Neural cell (in vitro differentiated cells): ENCODE results near the gene DNAAF5. TPM values are rescaled to one million over a fixed set of nuclear protein-coding genes. Genes with fewer than 3 reads are reported as not detected.

Source experiments
- H2AFZ ChIP-seq: fragments of 200-600, 300-800 bp; sonication (generic), shearing (Covaris generic); 2 replicates; pipeline ENCODE4 v1.6.0; 2014; ENCODE audit warnings: low read depth, mild to moderate bottlenecking, antibody characterized with exemption, low read length, moderate library complexity
- H3F3A ChIP-seq: fragments of 200-600 bp; shearing (Covaris generic); 2 replicates; pipeline ENCODE4 v1.6.1; 2016; ENCODE audit warnings: mild to moderate bottlenecking, moderate library complexity, mixed read lengths, antibody characterized with exemption, low read length; ENCODE audit not compliant: insufficient read depth, poor library complexity, severe bottlenecking
- H3K27ac ChIP-seq: fragments of 200-600, 300-800 bp; sonication (generic), shearing (Covaris generic); 2 replicates; pipeline ENCODE4 v1.5.1; 2014; ENCODE audit warnings: mild to moderate bottlenecking, low read length, moderate library complexity
- H3K27me3 ChIP-seq: fragments of 300-800, 200-600 bp; sonication (generic), shearing (Covaris generic); 2 replicates; pipeline ENCODE4 v1.6.0; 2014; ENCODE audit warnings: mild to moderate bottlenecking, low read depth, low read length, moderate library complexity; ENCODE audit not compliant: insufficient read depth
- H3K36me3 ChIP-seq: fragments of 300-800, 200-600 bp; sonication (generic), shearing (Covaris generic); 2 replicates; pipeline ENCODE4 v1.5.1; 2014; ENCODE audit warnings: mild to moderate bottlenecking, antibody characterized with exemption, low read length, moderate library complexity; ENCODE audit not compliant: insufficient read depth
- H3K4me2 ChIP-seq: fragments of 300-800, 200-600 bp; sonication (generic), shearing (Covaris generic); 2 replicates; pipeline ENCODE4 v1.6.0; 2014; ENCODE audit warnings: mild to moderate bottlenecking, low read length
- H3K4me3 ChIP-seq: fragments of 300-800, 200-600 bp; sonication (generic), shearing (Covaris generic); 2 replicates; pipeline ENCODE4 v1.5.1; 2014; ENCODE audit warnings: mild to moderate bottlenecking, low read length, moderate library complexity
- H3K79me2 ChIP-seq: fragments of 200-600 bp; shearing (Covaris generic); replicated peaks from 2 replicates; pipeline ENCODE4 v1.6.0; 2014; ENCODE audit warnings: mild to moderate bottlenecking, low read length, moderate library complexity; ENCODE audit not compliant: insufficient read depth
- H3K9ac ChIP-seq: fragments of 300-800, 200-600 bp; sonication (generic), shearing (Covaris generic); 2 replicates; pipeline ENCODE4 v1.6.1; 2016; ENCODE audit warnings: mild to moderate bottlenecking, low read length, mixed read lengths
- H3K9me2 ChIP-seq: fragments of 200-600 bp; shearing (Covaris generic); 2 replicates; pipeline ENCODE4 v1.6.1; 2016; ENCODE audit warnings: mild to moderate bottlenecking, low read length, mixed read lengths; ENCODE audit not compliant: insufficient read depth
- H3K9me3 ChIP-seq: fragments of 200-600, 300-800 bp; sonication (generic), shearing (Covaris generic); 2 replicates; pipeline ENCODE4 v1.6.1; 2016; ENCODE audit warnings: mild to moderate bottlenecking, mixed run types, low read length, moderate library complexity, mixed read lengths
- H4K20me1 ChIP-seq: fragments of 200-600 bp; shearing (Covaris generic); 2 replicates; pipeline ENCODE4 v1.6.1; 2016; ENCODE audit warnings: mild to moderate bottlenecking, mixed run types; ENCODE audit not compliant: insufficient read depth
- CTCF ChIP-seq: fragments of 450-650 bp; IDR thresholded peaks from 2 replicates; pipeline ENCODE4 v1.5.1; 2014; ENCODE audit warnings: antibody characterized with exemption, mild to moderate bottlenecking, moderate library complexity; ENCODE audit not compliant: poor library complexity, severe bottlenecking
- EP300 ChIP-seq: fragments of 450-650 bp; conservative IDR thresholded peaks from 2 replicates; pipeline ENCODE4 v1.6.1; 2014; ENCODE audit warnings: antibody characterized with exemption, mild to moderate bottlenecking, moderate library complexity; ENCODE audit not compliant: poor library complexity, severe bottlenecking
- EZH2 ChIP-seq: fragments of 200-600, 300-800 bp; shearing (Covaris generic), sonication (generic); IDR thresholded peaks from 2 replicates; pipeline ENCODE4 v1.6.1; 2014; ENCODE audit warnings: antibody characterized with exemption, low read length, borderline replicate concordance, mild to moderate bottlenecking; ENCODE audit not compliant: insufficient read depth, poor library complexity, severe bottlenecking
- MXI1 ChIP-seq: fragments of 450-650 bp; conservative IDR thresholded peaks from 2 replicates; pipeline ENCODE4 v1.6.1; 2014; ENCODE audit warnings: antibody characterized with exemption, mild to moderate bottlenecking; ENCODE audit not compliant: poor library complexity, severe bottlenecking
- RAD21 ChIP-seq: fragments of 450-650 bp; conservative IDR thresholded peaks from 2 replicates; pipeline ENCODE4 v1.6.1; 2014; ENCODE audit warnings: antibody characterized with exemption, mild to moderate bottlenecking, moderate library complexity
- REST ChIP-seq: IDR thresholded peaks from 2 replicates; pipeline ENCODE4 v1.6.1; 2012; ENCODE audit warnings: borderline replicate concordance
- SMC3 ChIP-seq: fragments of 450-650 bp; conservative IDR thresholded peaks from 2 replicates; pipeline ENCODE4 v1.6.1; 2014; ENCODE audit warnings: antibody characterized with exemption, mild to moderate bottlenecking, moderate library complexity; ENCODE audit not compliant: poor library complexity
- polyA plus RNA-seq: library from polyadenylated mRNA; depleted of rRNA; stranded (reverse); fragments of >200 nt; gene quantifications from 2 replicates; pipeline ENCODE4 v1.2.3, GENCODE V29; 2014

DNAAF5 gene
- polyA plus RNA-seq, 1 donor from 2014 or later, result 5.3 TPM

DNA sequence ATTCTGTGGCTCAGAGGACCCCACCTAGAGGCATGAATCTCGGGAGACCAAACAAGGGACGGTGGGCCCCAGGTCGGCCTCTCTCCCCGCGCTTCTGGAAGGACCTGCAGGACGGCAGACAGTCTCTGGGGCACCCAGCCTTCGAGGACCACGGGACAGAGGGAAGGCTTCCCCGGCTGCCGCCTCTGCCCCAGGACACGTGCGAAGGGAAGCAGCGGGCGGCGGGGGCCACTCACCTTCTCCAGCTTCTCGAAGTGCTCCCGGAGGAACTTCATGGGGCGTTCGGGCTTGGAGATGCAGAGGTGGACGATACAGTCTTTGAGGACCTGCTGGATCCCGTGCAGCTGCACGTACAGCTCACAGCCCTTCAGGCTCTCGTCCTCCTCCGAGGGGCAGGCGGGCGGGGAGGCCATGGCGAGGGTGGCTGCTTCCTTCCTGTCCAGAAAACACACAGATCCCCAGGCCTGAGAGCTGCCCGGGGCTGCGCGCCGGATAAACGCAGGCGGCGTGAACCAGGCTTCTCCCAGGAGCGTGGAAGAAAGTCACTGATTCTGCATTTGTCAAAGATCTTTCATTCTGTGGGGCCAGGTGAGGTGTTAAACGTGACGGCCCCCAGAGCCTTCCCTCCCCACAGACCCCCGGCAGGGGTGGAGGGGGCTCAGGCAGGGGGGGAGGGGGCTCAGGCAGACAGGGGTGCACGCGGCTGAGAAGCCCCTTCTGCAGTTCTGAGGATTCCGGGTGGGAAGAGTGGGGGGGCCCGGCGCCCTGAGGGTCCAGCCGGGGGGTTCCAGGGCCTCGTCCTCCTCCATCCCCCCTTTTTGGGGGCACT is 15.2 kb upstream of the DNAAF5 start:
- Histone ChIP-seq H3F3A (no peaks in the 10 kb centered on the region), H4K20me1 (no peaks in the 10 kb centered on the region), H3K79me2 (no peaks in the 10 kb centered on the region), H3K9me3 (no peaks in the 10 kb centered on the region), H3K4me3 (peak overlapping the region; percentile 60), H3K9me2 (no peaks in the 10 kb centered on the region), H3K4me2 (no peak overlapping the region), H3K36me3 (no peaks in the 10 kb centered on the region), H3K27me3 (no peaks in the 10 kb centered on the region), H3K27ac (no peak overlapping the region), H2AFZ (no peak overlapping the region), H3K9ac (peak overlapping the region; percentile 63)
- no peak for TF ChIP-seq MXI1
- no peak for TF ChIP-seq EZH2
- no peak for TF ChIP-seq REST
- no peak for TF ChIP-seq SMC3

- Histone ChIP-seq H3K9ac (peak overlapping the region; percentile 63), H3K9me2 (no peaks in the 10 kb centered on the region), H3F3A (no peaks in the 10 kb centered on the region), H2AFZ (no peak overlapping the region), H3K79me2 (no peaks in the 10 kb centered on the region), H3K27me3 (no peaks in the 10 kb centered on the region), H3K36me3 (no peaks in the 10 kb centered on the region), H3K9me3 (no peaks in the 10 kb centered on the region), H3K4me3 (peak overlapping the region; percentile 60), H4K20me1 (no peaks in the 10 kb centered on the region), H3K27ac (no peak overlapping the region), H3K4me2 (no peak overlapping the region)
- no peak for TF ChIP-seq RAD21
- no peak for TF ChIP-seq CTCF
- TF ChIP-seq MXI1, result no peak
- no peak for TF ChIP-seq EP300
- no peak for TF ChIP-seq SMC3
Observed at GRCh38 chr7:711922-712380, 14.5 kb upstream of the DNAAF5 start.
